K562 (cell line): ENCODE data around the gene SUN5. TPM values are rescaled to one million over a fixed set of nuclear protein-coding genes. Genes with fewer than 3 reads are reported as not detected.

Experiments
- ATAC-seq: fragments of 200-7000 bp; cut with Tn5 transposase; 3 replicates; pipeline ENCODE4 v1.9.1; 2020; ENCODE audit warnings: moderate library complexity
- BruUV-seq: library from RNA; stranded (reverse); fragments of 400-500 nt; replicated peaks from 2 replicates; lab custom pipeline; 2021; lab: Mats Ljungman, UMichigan
- CTCF ChIA-PET: fragments of 300-600 bp; formaldehyde crosslinking; extraction: SDS; loops from one replicate; lab custom pipeline; 2021; ENCODE audit warnings: low intra/inter-chr PET ratio; lab: Yijun Ruan, JAX
- POLR2A ChIA-PET: fragments of 300-600, 350-650 bp; sonication (Branson Sonifier 250); formaldehyde crosslinking; extraction: SDS; loops from one replicate; lab custom pipeline; 2021; ENCODE audit warnings: antibody characterized with exemption, inconsistent platforms; lab: Yijun Ruan, JAX
- DNase-seq, 4 experiments: peaks; one replicate each; pipeline versions ENCODE4 v3.0.0 to v3.0.0-alpha.2; 2011 to 2018; ENCODE audit warnings: low spot score in 3 of 4, mixed read lengths in 3 of 4; ENCODE audit errors: extremely low read depth in 1 of 4
- FAIRE-seq: peaks from 2 replicates; lab custom pipeline; 2011; peaks lifted over from hg19 to GRCh38; lab: Jason Lieb, UNC
- H2AFZ ChIP-seq: 2 replicates; pipeline ENCODE4 v1.6.0; 2011; ENCODE audit warnings: low read depth, low read length, control low read depth, inconsistent platforms
- H3K27ac ChIP-seq: fragments of 200-600 bp; 3 replicates; pipeline ENCODE4 v1.8.0; 2011; ENCODE audit warnings: low read depth, mild to moderate bottlenecking, control low read depth, inconsistent platforms, low read length, moderate library complexity, mixed read lengths; ENCODE audit errors: extremely low read depth
- H3K27me3 ChIP-seq, 2 experiments: fragments of 300-600 bp in 1 of 2; 2 replicates in 1 of 2; 3 replicates in 1 of 2; pipeline versions ENCODE4 v1.6.0 to v1.8.0; 2011; ENCODE audit warnings: inconsistent platforms in 2 of 2, low read length in 2 of 2, mild to moderate bottlenecking in 1 of 2, mixed read lengths in 1 of 2, moderate library complexity in 1 of 2; ENCODE audit not compliant: control insufficient read depth in 2 of 2, insufficient read depth in 2 of 2
- H3K36me3 ChIP-seq: fragments of 300-600 bp; 3 replicates; pipeline ENCODE4 v1.8.0; 2011; ENCODE audit warnings: mild to moderate bottlenecking, low read length, inconsistent platforms; ENCODE audit not compliant: control insufficient read depth, insufficient read depth
- H3K4me1 ChIP-seq, 2 experiments: fragments of 200-600 bp in 1 of 2; replicated peaks in 1 of 2; 2 replicates in 1 of 2; 3 replicates in 1 of 2; pipeline versions ENCODE4 v1.5.1 to v1.8.0; 2011; ENCODE audit warnings: inconsistent platforms in 2 of 2, low read length in 2 of 2, mild to moderate bottlenecking in 1 of 2, mixed read lengths in 1 of 2, moderate library complexity in 1 of 2; ENCODE audit not compliant: control insufficient read depth in 2 of 2, insufficient read depth in 2 of 2
- H3K4me2 ChIP-seq: 2 replicates; pipeline ENCODE4 v1.6.1; 2011; ENCODE audit warnings: low read length, control low read depth, inconsistent platforms, mixed read lengths; ENCODE audit not compliant: insufficient read depth
- H3K4me3 ChIP-seq: fragments of 200-600 bp; sonication (generic), shearing (Covaris generic); 2 replicates; pipeline ENCODE4 v1.5.1; 2016; ENCODE audit warnings: control low read depth, inconsistent platforms
- H3K79me2 ChIP-seq: fragments of 200-600 bp; 3 replicates; pipeline ENCODE4 v1.8.0; 2011; ENCODE audit warnings: low read length, inconsistent platforms; ENCODE audit not compliant: control insufficient read depth, insufficient read depth
- H3K9ac ChIP-seq, 2 experiments: 2 replicates each; pipeline versions ENCODE4 v1.6.0 to v1.6.1; 2011; ENCODE audit warnings: low read depth in 2 of 2, low read length in 2 of 2, control low read depth in 1 of 2, inconsistent platforms in 1 of 2, mild to moderate bottlenecking in 1 of 2, mixed read lengths in 1 of 2; ENCODE audit not compliant: insufficient read depth in 1 of 2
- H3K9me1 ChIP-seq: one replicate; pipeline ENCODE4 v1.6.0; 2011; ENCODE audit warnings: inconsistent platforms, mild to moderate bottlenecking, low read length, moderate library complexity; ENCODE audit not compliant: control insufficient read depth, insufficient read depth
- H3K9me3 ChIP-seq: replicated peaks from 2 replicates; pipeline ENCODE4 v1.5.1; 2011; ENCODE audit warnings: low read depth, low read length, inconsistent platforms; ENCODE audit not compliant: control insufficient read depth, insufficient read depth
- H4K20me1 ChIP-seq: replicated peaks from 2 replicates; pipeline ENCODE4 v1.6.1; 2011; ENCODE audit warnings: low read length, inconsistent platforms, mixed read lengths; ENCODE audit not compliant: control insufficient read depth, insufficient read depth
- ARID2 ChIP-seq: fragments of 450-650 bp; IDR thresholded peaks from 2 replicates; pipeline ENCODE4 v1.6.1; 2017; ENCODE audit warnings: antibody characterized with exemption, mild to moderate bottlenecking
- CBX1 ChIP-seq: sonication (generic); IDR thresholded peaks from 2 replicates; pipeline ENCODE4 v1.6.1; 2016; ENCODE audit warnings: antibody characterized with exemption, low read depth, mild to moderate bottlenecking
- HEY1 ChIP-seq: fragments of 250-450 bp; sonication (Bioruptor Pico); IDR thresholded peaks from 2 replicates; pipeline ENCODE4 v1.5.0; 2020; ENCODE audit warnings: mild to moderate bottlenecking, moderate library complexity, borderline replicate concordance
- HMG20B ChIP-seq: fragments of 250-450 bp; sonication (Bioruptor Pico); IDR thresholded peaks from 2 replicates; pipeline ENCODE4 v1.5.0; 2021; ENCODE audit warnings: mild to moderate bottlenecking
- MEF2A ChIP-seq: IDR thresholded peaks from 2 replicates; pipeline ENCODE4 v1.6.1; 2011; ENCODE audit warnings: low read depth, mild to moderate bottlenecking, low read length, moderate library complexity; ENCODE audit not compliant: control insufficient read depth
- MNT ChIP-seq, 2 experiments: fragments of 450-650 bp; conservative IDR thresholded peaks; 2 replicates each; pipeline ENCODE4 v1.6.1; 2017; ENCODE audit warnings: mild to moderate bottlenecking in 2 of 2, moderate library complexity in 2 of 2
- NEUROD1 ChIP-seq: fragments of 150-350 bp; IDR thresholded peaks from 2 replicates; pipeline ENCODE4 v1.6.1; 2014; ENCODE audit warnings: borderline replicate concordance, low read length, low read depth; ENCODE audit not compliant: partially characterized antibody
- NONO ChIP-seq, 2 experiments: fragments of 200-400 bp in 1 of 2; fragments of 450-650 bp in 1 of 2; formaldehyde crosslinking in 1 of 2; IDR thresholded peaks; 2 replicates each; pipeline ENCODE4 v1.6.1; 2017; ENCODE audit warnings: low read depth in 2 of 2, mild to moderate bottlenecking in 2 of 2, moderate library complexity in 2 of 2, low read length in 1 of 2
- PREB ChIP-seq: sonication (generic); formaldehyde crosslinking; IDR thresholded peaks from 2 replicates; pipeline ENCODE4 v1.8.1; 2023; ENCODE audit warnings: mild to moderate bottlenecking, missing genetic modification reagents
- RAD21 ChIP-seq, 2 experiments: fragments of 250-450 bp in 1 of 2; fragments of 450-650 bp in 1 of 2; sonication (Bioruptor Pico) in 1 of 2; formaldehyde crosslinking in 1 of 2; IDR thresholded peaks in 1 of 2; conservative IDR thresholded peaks in 1 of 2; 2 replicates each; pipeline versions ENCODE4 v1.4.0 to v1.8.0; 2020 to 2022; ENCODE audit warnings: mild to moderate bottlenecking in 2 of 2, moderate library complexity in 1 of 2
- RFX5 ChIP-seq: IDR thresholded peaks from 2 replicates; pipeline ENCODE4 v1.6.1; 2011; ENCODE audit warnings: low read depth, mild to moderate bottlenecking, improper control_type of control experiment, low read length
- TEAD4 ChIP-seq, 2 experiments: sonication (generic) in 1 of 2; formaldehyde crosslinking in 1 of 2; IDR thresholded peaks; 2 replicates each; pipeline versions ENCODE4 v1.6.1 to v1.8.0; 2012 to 2022; ENCODE audit warnings: borderline replicate concordance in 1 of 2, inconsistent platforms in 1 of 2, low read length in 1 of 2, mild to moderate bottlenecking in 1 of 2, missing genetic modification reagents in 1 of 2
- TSC22D4 ChIP-seq: fragments of 450-650 bp; IDR thresholded peaks from 2 replicates; pipeline ENCODE4 v1.6.1; 2016; ENCODE audit warnings: missing genetic modification characterization, missing biosample characterization, control low read depth
- WHSC1 ChIP-seq: IDR thresholded peaks from one replicate; pipeline ENCODE4 v1.6.1; 2012; ENCODE audit warnings: low read length, control low read depth, inconsistent platforms
- ZKSCAN1 ChIP-seq: fragments of 150-350 bp; IDR thresholded peaks from 2 replicates; pipeline ENCODE4 v1.6.1; 2016; ENCODE audit warnings: low read depth, low read length
- ZNF184 ChIP-seq: sonication (generic); formaldehyde crosslinking; IDR thresholded peaks from 2 replicates; pipeline ENCODE4 v1.5.0; 2020; ENCODE audit warnings: missing genetic modification reagents
- ZNF217 ChIP-seq: sonication (generic); formaldehyde crosslinking; IDR thresholded peaks from 2 replicates; pipeline ENCODE4 v1.8.0; 2022; ENCODE audit warnings: mild to moderate bottlenecking, missing genetic modification reagents
- ZNF23 ChIP-seq: fragments of 250-450 bp; sonication (Bioruptor Pico); IDR thresholded peaks from 2 replicates; pipeline ENCODE4 v1.4.0; 2020; ENCODE audit warnings: mild to moderate bottlenecking
- ZNF311 ChIP-seq: fragments of 250-450 bp; sonication (Bioruptor Pico); IDR thresholded peaks from 2 replicates; pipeline ENCODE4 v1.4.0; 2020; ENCODE audit warnings: mild to moderate bottlenecking, moderate library complexity
- WGBS: fragments of 100-300 bp; shearing (Covaris generic); methylation state at CpG from one replicate; pipeline ENCODE4 v1.1.6; 2016; ENCODE audit warnings: low coverage, mixed read lengths; ENCODE audit not compliant: insufficient coverage; ENCODE audit errors: missing lambda C conversion rate; 5-methylcytosine and 5-hydroxymethylcytosine counted together
- in situ Hi-C: fragments of 300-500 bp; cut with MboI; formaldehyde crosslinking; loops from 4 replicates; pipeline ENCODE4 v1.15.0; 2018; ENCODE audit warnings: inconsistent platforms, mixed read lengths
- intact Hi-C: fragments of 100-400 bp; cut with micrococcal nuclease; formaldehyde crosslinking; loops from 2 replicates; pipeline ENCODE4 v1.14.2; 2022
- polyA plus RNA-seq, 8 experiments: library from polyadenylated mRNA; depleted of rRNA in 4 of 8; stranded (reverse) in 5 of 8; unstranded in 3 of 8; fragments of >200 nt; fragmentation: Nextera tagmentation in 2 of 8; fragmentation: Illumina TruSeq in 1 of 8; extraction: Ambion mirVana in 2 of 8; extraction: Trizol in 1 of 8; gene quantifications; 2 replicates each; pipeline versions ENCODE4 v1.2.1 to v1.2.3, GENCODE V29; 2011 to 2014; ENCODE audit warnings: inconsistent platforms in 1 of 8, missing spikeins in 1 of 8
- total RNA-seq, 7 experiments: library from RNA; depleted of rRNA in 6 of 7; stranded (reverse); fragments of >200 nt in 6 of 7; fragmentation: Illumina TruSeq in 2 of 7; extraction: Trizol in 2 of 7; gene quantifications; 2 replicates each; pipeline versions ENCODE4 v1.2.1 to v1.2.3, GENCODE V29; 2011 to 2021; ENCODE audit warnings: low replicate concordance in 1 of 7

Gene SUN5
- total and polyA plus RNA-seq, 9 of the 15 experiments (the other 6 are each of a cell fraction or from before 2014, with no cell fraction given) = not detected

GRCh38 chr20:32997431-32997830 lies 6.8 kb downstream of the SUN5 start:
- ATAC-seq (no peak), DNase-seq (no peak), FAIRE-seq (no peak)
- Histone ChIP-seq H3K4me1 (no peaks in the 10 kb centered on the region; a peak in 1 of 5 replicates), H3K27ac (no peak overlapping the region), H3K9ac (no peak overlapping the region), H3K4me3 (no peak overlapping the region), H2AFZ (no peak overlapping the region), H4K20me1 (no peaks in the 10 kb centered on the region), H3K4me2 (no peak overlapping the region), H3K79me2 (no peaks in the 10 kb centered on the region), H3K9me1 (no peaks in the 10 kb centered on the region), H3K9me3 (no peaks in the 10 kb centered on the region), H3K27me3 (peaks cover 5 to 19% of the 10 kb centered on the region in 2 experiments; a peak in 2 of 5 replicates), H3K36me3 (no peaks in the 10 kb centered on the region)
- 0% methylated on average over 2 of the region's 2 CpGs for WGBS
- POLR2A ChIA-PET = no interaction called here
- BruUV-seq = no TSS peak
- in situ Hi-C loops = no loop called here
- no peak for TF ChIP-seq ZNF217 (CRISPR knock-in tag)
- TF ChIP-seq TSC22D4 (tag) = no peak
- TF ChIP-seq WHSC1 = no peak
- TF ChIP-seq PREB (CRISPR knock-in tag) = no peak
- TF ChIP-seq ZKSCAN1 = no peak
- TF ChIP-seq CBX1 = no peak
- no peak for TF ChIP-seq ZNF311 (CRISPR knock-in tag)
- no peak for TF ChIP-seq ZNF23
- no peak for TF ChIP-seq ZNF184
- no peak for TF ChIP-seq NONO (IDR thresholded peaks at IDR 0.05; ENCODE audit: low read depth in 2 of 2, low read length in 1 of 2)
- no peak for TF ChIP-seq TEAD4 (IDR thresholded peaks at IDR 0.05; ENCODE audit: low read length)
- no peak for TF ChIP-seq TEAD4 (CRISPR knock-in tag; IDR thresholded peaks at IDR 0.05; ENCODE audit: borderline replicate concordance)
- no peak for TF ChIP-seq MEF2A
- TF ChIP-seq MNT (conservative IDR thresholded peaks at IDR 0.05) = no peak
- TF ChIP-seq RFX5 = no peak
- TF ChIP-seq NEUROD1 = no peak
- no peak for TF ChIP-seq ARID2
- no peak for TF ChIP-seq HMG20B
- no peak for TF ChIP-seq RAD21 (CRISPR knock-in tag; conservative IDR thresholded peaks at IDR 0.05 in 1 of 2, IDR thresholded peaks at IDR 0.05 in 1 of 2)
- TF ChIP-seq HEY1 (CRISPR knock-in tag) = no peak
- CTCF ChIA-PET = no interaction called here
- intact Hi-C loops = no loop called here
